GM19238 (cell line): ENCODE data around the gene ATP2B3.
A peak's percentile ranks its signal among the peaks of the same experiment; 100 is the strongest.

Experiments
- DNase-seq: peaks from one replicate; pipeline ENCODE4 v3.0.0; 2011; ENCODE audit warnings: low spot score; ENCODE audit not compliant: insufficient read length

The ATP2B3 gene

GRCh38 chrX:153530411-153531129, 13.1 kb downstream of the ATP2B3 start:
- no peak for DNase-seq

- DNase-seq, result no peak
These were observed 15.6 kb downstream of the ATP2B3 start for GRCh38 chrX:153533091-153533490.

- DNase-seq, result no peak
These were observed 19.6 kb downstream of the ATP2B3 start for GRCh38 chrX:153537080-153537479.

- no peak for DNase-seq
These were observed 20.3 kb downstream of the ATP2B3 start for GRCh38 chrX:153537526-153538295.

- DNase-seq, result no peak
These were observed 21.0 kb downstream of the ATP2B3 start for GRCh38 chrX:153538424-153538823.

GRCh38 chrX:153539171-153539978, 21.9 kb downstream of the ATP2B3 start:
- peak; percentile 68 for DNase-seq

- no peak for DNase-seq
These were observed 22.5 kb downstream of the ATP2B3 start for GRCh38 chrX:153539979-153540358.

GRCh38 chrX:153544727-153545126, 27.3 kb downstream of the ATP2B3 start:
- DNase-seq, result no peak

- no peak for DNase-seq
These were observed 28.9 kb downstream of the ATP2B3 start for GRCh38 chrX:153546386-153546785.

GRCh38 chrX:153547195-153547594, 29.8 kb downstream of the ATP2B3 start:
- no peak for DNase-seq

GRCh38 chrX:153549231-153549630, 31.8 kb downstream of the ATP2B3 start:
- DNase-seq, result no peak

- DNase-seq, result no peak
These were observed 32.4 kb downstream of the ATP2B3 start for GRCh38 chrX:153549807-153550206.

GRCh38 chrX:153551135-153551534, 33.7 kb downstream of the ATP2B3 start:
- no peak for DNase-seq

GRCh38 chrX:153554519-153555167, 37.2 kb downstream of the ATP2B3 start:
- DNase-seq, result peak; percentile 70

- DNase-seq, result no peak
These were observed 39.3 kb downstream of the ATP2B3 start for GRCh38 chrX:153556767-153557166.

GRCh38 chrX:153557618-153558355, 40.3 kb downstream of the ATP2B3 start:
- DNase-seq, result no peak

GRCh38 chrX:153560000-153560399, 42.6 kb downstream of the ATP2B3 start:
- DNase-seq, result no peak

- DNase-seq, result no peak
These were observed 43.0 kb downstream of the ATP2B3 start for GRCh38 chrX:153560466-153560865.

GRCh38 chrX:153561337-153561736, 43.9 kb downstream of the ATP2B3 start:
- DNase-seq, result no peak

- no peak for DNase-seq
These were observed 45.1 kb downstream of the ATP2B3 start for GRCh38 chrX:153562546-153562945.
